K562 (cell line): ENCODE results near the gene ALDH8A1. TPM values are rescaled to one million over a fixed set of nuclear protein-coding genes. Genes with fewer than 3 reads are reported as not detected.

Source experiments
- ATAC-seq: fragments of 200-7000 bp; cut with Tn5 transposase; 3 replicates; pipeline ENCODE4 v1.9.1; 2020; ENCODE audit warnings: moderate library complexity
- BruUV-seq: library from RNA; stranded (reverse); fragments of 400-500 nt; replicated peaks from 2 replicates; lab custom pipeline; 2021; lab: Mats Ljungman, UMichigan
- CTCF ChIA-PET: fragments of 300-600 bp; formaldehyde crosslinking; extraction: SDS; loops from one replicate; lab custom pipeline; 2021; ENCODE audit warnings: low intra/inter-chr PET ratio; lab: Yijun Ruan, JAX
- POLR2A ChIA-PET: fragments of 300-600, 350-650 bp; sonication (Branson Sonifier 250); formaldehyde crosslinking; extraction: SDS; loops from one replicate; lab custom pipeline; 2021; ENCODE audit warnings: antibody characterized with exemption, inconsistent platforms; lab: Yijun Ruan, JAX
- DNase-seq, 4 experiments: peaks; one replicate each; pipeline versions ENCODE4 v3.0.0 to v3.0.0-alpha.2; 2011 to 2018; ENCODE audit warnings: low spot score in 3 of 4, mixed read lengths in 3 of 4; ENCODE audit errors: extremely low read depth in 1 of 4
- FAIRE-seq: peaks from 2 replicates; lab custom pipeline; 2011; peaks lifted over from hg19 to GRCh38; lab: Jason Lieb, UNC
- H2AFZ ChIP-seq: 2 replicates; pipeline ENCODE4 v1.6.0; 2011; ENCODE audit warnings: low read depth, low read length, control low read depth, inconsistent platforms
- H3K27ac ChIP-seq: fragments of 200-600 bp; 3 replicates; pipeline ENCODE4 v1.8.0; 2011; ENCODE audit warnings: low read depth, mild to moderate bottlenecking, control low read depth, inconsistent platforms, low read length, moderate library complexity, mixed read lengths; ENCODE audit errors: extremely low read depth
- H3K27me3 ChIP-seq, 2 experiments: fragments of 300-600 bp in 1 of 2; 2 replicates in 1 of 2; 3 replicates in 1 of 2; pipeline versions ENCODE4 v1.6.0 to v1.8.0; 2011; ENCODE audit warnings: inconsistent platforms in 2 of 2, low read length in 2 of 2, mild to moderate bottlenecking in 1 of 2, mixed read lengths in 1 of 2, moderate library complexity in 1 of 2; ENCODE audit not compliant: control insufficient read depth in 2 of 2, insufficient read depth in 2 of 2
- H3K36me3 ChIP-seq: fragments of 300-600 bp; 3 replicates; pipeline ENCODE4 v1.8.0; 2011; ENCODE audit warnings: mild to moderate bottlenecking, low read length, inconsistent platforms; ENCODE audit not compliant: control insufficient read depth, insufficient read depth
- H3K4me1 ChIP-seq, 2 experiments: fragments of 200-600 bp in 1 of 2; replicated peaks in 1 of 2; 2 replicates in 1 of 2; 3 replicates in 1 of 2; pipeline versions ENCODE4 v1.5.1 to v1.8.0; 2011; ENCODE audit warnings: inconsistent platforms in 2 of 2, low read length in 2 of 2, mild to moderate bottlenecking in 1 of 2, mixed read lengths in 1 of 2, moderate library complexity in 1 of 2; ENCODE audit not compliant: control insufficient read depth in 2 of 2, insufficient read depth in 2 of 2
- H3K4me2 ChIP-seq: 2 replicates; pipeline ENCODE4 v1.6.1; 2011; ENCODE audit warnings: low read length, control low read depth, inconsistent platforms, mixed read lengths; ENCODE audit not compliant: insufficient read depth
- H3K4me3 ChIP-seq: fragments of 200-600 bp; sonication (generic), shearing (Covaris generic); 2 replicates; pipeline ENCODE4 v1.5.1; 2016; ENCODE audit warnings: control low read depth, inconsistent platforms
- H3K79me2 ChIP-seq: fragments of 200-600 bp; 3 replicates; pipeline ENCODE4 v1.8.0; 2011; ENCODE audit warnings: low read length, inconsistent platforms; ENCODE audit not compliant: control insufficient read depth, insufficient read depth
- H3K9ac ChIP-seq, 2 experiments: 2 replicates each; pipeline versions ENCODE4 v1.6.0 to v1.6.1; 2011; ENCODE audit warnings: low read depth in 2 of 2, low read length in 2 of 2, control low read depth in 1 of 2, inconsistent platforms in 1 of 2, mild to moderate bottlenecking in 1 of 2, mixed read lengths in 1 of 2; ENCODE audit not compliant: insufficient read depth in 1 of 2
- H3K9me1 ChIP-seq: one replicate; pipeline ENCODE4 v1.6.0; 2011; ENCODE audit warnings: inconsistent platforms, mild to moderate bottlenecking, low read length, moderate library complexity; ENCODE audit not compliant: control insufficient read depth, insufficient read depth
- H3K9me3 ChIP-seq: replicated peaks from 2 replicates; pipeline ENCODE4 v1.5.1; 2011; ENCODE audit warnings: low read depth, low read length, inconsistent platforms; ENCODE audit not compliant: control insufficient read depth, insufficient read depth
- H4K20me1 ChIP-seq: replicated peaks from 2 replicates; pipeline ENCODE4 v1.6.1; 2011; ENCODE audit warnings: low read length, inconsistent platforms, mixed read lengths; ENCODE audit not compliant: control insufficient read depth, insufficient read depth
- GABPA ChIP-seq: fragments of 200-800 bp; sonication (Bioruptor generic); conservative IDR thresholded peaks from 2 replicates; pipeline ENCODE4 v1.6.1; 2016; ENCODE audit warnings: low read depth, missing genetic modification characterization, missing compliant biosample characterization
- HSF4 ChIP-seq: fragments of 250-450 bp; sonication (Bioruptor Pico); IDR thresholded peaks from 2 replicates; pipeline ENCODE4 v2.1.2; 2022; ENCODE audit warnings: mild to moderate bottlenecking, moderate library complexity, borderline replicate concordance
- MAFK ChIP-seq: IDR thresholded peaks from 2 replicates; pipeline ENCODE4 v1.6.1; 2011; ENCODE audit warnings: low read length, improper control_type of control experiment
- MYBL2 ChIP-seq, 2 experiments: fragments of 450-650 bp in 1 of 2; sonication (generic) in 1 of 2; formaldehyde crosslinking in 1 of 2; IDR thresholded peaks; 2 replicates each; pipeline versions ENCODE4 v1.6.1 to v1.8.1; 2017 to 2022; ENCODE audit warnings: borderline replicate concordance in 1 of 2, inconsistent platforms in 1 of 2, low read depth in 1 of 2, mild to moderate bottlenecking in 1 of 2, missing genetic modification reagents in 1 of 2, moderate library complexity in 1 of 2
- NFXL1 ChIP-seq: fragments of 450-650 bp; formaldehyde crosslinking; IDR thresholded peaks from 2 replicates; pipeline ENCODE4 v1.4.0; 2021; ENCODE audit warnings: mild to moderate bottlenecking
- PTBP1 ChIP-seq: fragments of 200-400 bp; formaldehyde crosslinking; IDR thresholded peaks from 2 replicates; pipeline ENCODE4 v1.6.1; 2017; ENCODE audit warnings: low read depth, low read length
- RBM17 ChIP-seq: fragments of 200-400 bp; formaldehyde crosslinking; IDR thresholded peaks from 2 replicates; pipeline ENCODE4 v1.6.1; 2017; ENCODE audit warnings: low read depth, mild to moderate bottlenecking, low read length, borderline replicate concordance
- RBM34 ChIP-seq: fragments of 200-400 bp; formaldehyde crosslinking; IDR thresholded peaks from 2 replicates; pipeline ENCODE4 v1.6.1; 2018; ENCODE audit warnings: low read length, borderline replicate concordance; ENCODE audit not compliant: insufficient read depth
- SMARCC2 ChIP-seq: fragments of 450-650 bp; IDR thresholded peaks from 2 replicates; pipeline ENCODE4 v1.6.1; 2017; ENCODE audit warnings: antibody characterized with exemption, moderate library complexity, mild to moderate bottlenecking, low read depth
- ZNF165 ChIP-seq: fragments of 250-450 bp; sonication (Bioruptor Pico); IDR thresholded peaks from 2 replicates; pipeline ENCODE4 v1.4.0; 2020; ENCODE audit warnings: borderline replicate concordance
- ZNF23 ChIP-seq: fragments of 250-450 bp; sonication (Bioruptor Pico); IDR thresholded peaks from 2 replicates; pipeline ENCODE4 v1.4.0; 2020; ENCODE audit warnings: mild to moderate bottlenecking
- ZNF311 ChIP-seq: fragments of 250-450 bp; sonication (Bioruptor Pico); IDR thresholded peaks from 2 replicates; pipeline ENCODE4 v1.4.0; 2020; ENCODE audit warnings: mild to moderate bottlenecking, moderate library complexity
- WGBS: fragments of 100-300 bp; shearing (Covaris generic); methylation state at CpG from one replicate; pipeline ENCODE4 v1.1.6; 2016; ENCODE audit warnings: low coverage, mixed read lengths; ENCODE audit not compliant: insufficient coverage; ENCODE audit errors: missing lambda C conversion rate; 5-methylcytosine and 5-hydroxymethylcytosine counted together
- in situ Hi-C: fragments of 300-500 bp; cut with MboI; formaldehyde crosslinking; loops from 4 replicates; pipeline ENCODE4 v1.15.0; 2018; ENCODE audit warnings: inconsistent platforms, mixed read lengths
- intact Hi-C: fragments of 100-400 bp; cut with micrococcal nuclease; formaldehyde crosslinking; loops from 2 replicates; pipeline ENCODE4 v1.14.2; 2022
- polyA plus RNA-seq, 8 experiments: library from polyadenylated mRNA; depleted of rRNA in 4 of 8; stranded (reverse) in 5 of 8; unstranded in 3 of 8; fragments of >200 nt; fragmentation: Nextera tagmentation in 2 of 8; fragmentation: Illumina TruSeq in 1 of 8; extraction: Ambion mirVana in 2 of 8; extraction: Trizol in 1 of 8; gene quantifications; 2 replicates each; pipeline versions ENCODE4 v1.2.1 to v1.2.3, GENCODE V29; 2011 to 2014; ENCODE audit warnings: inconsistent platforms in 1 of 8, missing spikeins in 1 of 8
- total RNA-seq, 7 experiments: library from RNA; depleted of rRNA in 6 of 7; stranded (reverse); fragments of >200 nt in 6 of 7; fragmentation: Illumina TruSeq in 2 of 7; extraction: Trizol in 2 of 7; gene quantifications; 2 replicates each; pipeline versions ENCODE4 v1.2.1 to v1.2.3, GENCODE V29; 2011 to 2021; ENCODE audit warnings: low replicate concordance in 1 of 7

ALDH8A1 gene
- total and polyA plus RNA-seq, 9 of the 15 experiments (the other 6 are each of a cell fraction or from before 2014, with no cell fraction given) = 0.03 to 0.18 (median 0.04) TPM; not detected in 2

DNA sequence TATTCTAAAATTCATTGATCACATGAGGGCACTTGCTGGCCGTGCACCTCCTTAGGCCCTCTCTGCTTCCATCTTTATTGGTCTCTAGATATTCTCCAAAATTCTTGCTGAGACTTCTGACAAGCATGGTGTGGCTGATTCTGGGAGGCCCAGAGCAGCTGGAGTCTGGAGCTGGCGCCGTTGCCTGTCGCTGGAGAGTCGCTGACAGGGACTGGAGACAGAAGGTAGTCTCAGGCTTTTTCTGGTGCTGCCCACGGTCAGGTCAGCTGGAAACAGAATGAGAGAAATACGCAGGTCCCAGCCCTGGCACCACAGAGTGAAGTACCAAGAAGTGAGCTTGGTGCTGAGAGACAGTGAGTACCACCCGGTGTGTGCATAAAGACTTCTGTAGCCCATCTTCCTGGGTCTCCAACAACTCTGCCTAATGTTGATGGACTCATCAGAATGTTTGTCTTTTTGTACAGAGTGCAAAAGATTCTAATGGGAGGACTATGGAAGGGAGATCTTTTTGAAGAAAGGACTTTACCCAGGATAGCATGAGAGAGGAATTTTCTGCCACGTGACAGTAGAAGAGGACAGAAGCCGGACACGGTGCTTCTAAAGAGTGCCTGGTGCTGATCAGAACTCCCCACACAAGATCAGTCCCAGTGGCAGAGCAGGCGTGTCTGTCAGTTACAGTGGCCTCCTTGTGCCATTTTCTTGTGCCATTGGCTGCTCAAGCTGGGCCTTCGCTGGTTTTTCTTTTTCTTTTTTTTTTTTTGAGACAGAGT, 1.8 kb upstream of the ALDH8A1 start:
- BruUV-seq = no TSS peak
- Histone ChIP-seq H3K9ac (0 out of 4 replicates have a peak overlapping the region, but pooled peaks of 1 of the 2 experiments have one; percentile 8), H3K27me3 (no peaks in the 10 kb centered on the region), H3K4me3 (no peak overlapping the region), H3K9me3 (no peaks in the 10 kb centered on the region), H3K4me1 (no peaks in the 10 kb centered on the region; a peak in 1 of 5 replicates), H3K9me1 (no peaks in the 10 kb centered on the region), H3K27ac (no peak overlapping the region), H3K79me2 (no peaks in the 10 kb centered on the region), H2AFZ (peak overlapping the region; percentile 28; the same call in 1 of the 2 replicates), H4K20me1 (no peaks in the 10 kb centered on the region), H3K36me3 (no peaks in the 10 kb centered on the region), H3K4me2 (no peak overlapping the region)
- WGBS = 57% methylated on average over 12 of the region's 13 CpGs
- ATAC-seq (no peak), DNase-seq (no peak), FAIRE-seq (no peak)
- intact Hi-C loops = no loop called here
- ChIA-PET CTCF (no interaction called here), POLR2A (interaction anchor here (0.6 kb wide), 2 partner anchors 267 to 503 kb away, joined by 3 to 4 read pairs; no protein-coding TSS in a partner anchor)
- TF ChIP-seq PTBP1 (no peak), ZNF23 (CRISPR knock-in tag) (no peak), HSF4 (CRISPR knock-in tag) (no peak), NFXL1 (CRISPR knock-in tag) (no peak), MYBL2 (IDR thresholded peaks at IDR 0.05; ENCODE audit: low read depth) (no peak), MYBL2 (CRISPR knock-in tag; IDR thresholded peaks at IDR 0.05; ENCODE audit: borderline replicate concordance) (no peak), SMARCC2 (no peak), MAFK (no peak), RBM34 (no peak), ZNF311 (CRISPR knock-in tag) (no peak), GABPA (tag) (no peak), ZNF165 (CRISPR knock-in tag) (no peak), RBM17 (no peak)
- in situ Hi-C loops = no loop called here
